A549 (cell line): ENCODE data around the gene SKOR2. TPM values are rescaled to one million over a fixed set of nuclear protein-coding genes. Genes with fewer than 3 reads are reported as not detected.

ENCODE experiments used
- ATAC-seq, 2 experiments: fragments of 200-7000 bp in 1 of 2; fragments of >200 bp in 1 of 2; cut with Nextera tagmentation in 1 of 2; cut with Tn5 transposase in 1 of 2; 3 replicates each; pipeline versions ENCODE4 v1.8.0 to v1.9.1; 2018 to 2020; ENCODE audit warnings: mild to moderate bottlenecking in 1 of 2, moderate library complexity in 1 of 2
- CTCF ChIA-PET: fragments of 300-600 bp; sonication (Branson Sonifier 250); formaldehyde crosslinking; extraction: SDS; loops from one replicate; lab custom pipeline; 2021; ENCODE audit warnings: antibody characterized with exemption, inconsistent platforms; lab: Yijun Ruan, JAX
- POLR2A ChIA-PET: fragments of 350-600 bp; formaldehyde crosslinking; extraction: SDS; loops from one replicate; lab custom pipeline; 2021; ENCODE audit warnings: antibody characterized with exemption, inconsistent platforms; lab: Yijun Ruan, JAX
- DNase-seq, 2 experiments: peaks; one replicate each; pipeline versions ENCODE4 v3.0.0 to v3.0.0-alpha.2; 2011 to 2016; ENCODE audit warnings: low read depth in 1 of 2, low spot score in 1 of 2
- FAIRE-seq: peaks from 2 replicates; lab custom pipeline; 2011; peaks lifted over from hg19 to GRCh38; lab: Jason Lieb, UNC
- H3K27ac ChIP-seq, 2 experiments: fragments of >200 bp; sonication (Bioruptor Twin); formaldehyde crosslinking; 3 replicates each; pipeline ENCODE4 v1.5.1; 2016 to 2017
- H3K4me1 ChIP-seq: fragments of >200 bp; sonication (Bioruptor Twin); formaldehyde crosslinking; 3 replicates; pipeline ENCODE4 v1.6.1; 2016
- H3K4me2 ChIP-seq: fragments of >200 bp; sonication (Bioruptor Twin); formaldehyde crosslinking; 3 replicates; pipeline ENCODE4 v1.6.1; 2016
- H3K4me3 ChIP-seq: fragments of >200 bp; sonication (Bioruptor Twin); formaldehyde crosslinking; 3 replicates; pipeline ENCODE4 v1.5.1; 2016
- H3K9me3 ChIP-seq: fragments of >200 bp; sonication (Bioruptor Twin); formaldehyde crosslinking; 3 replicates; pipeline ENCODE4 v1.6.1; 2016
- BHLHE40 ChIP-seq: IDR thresholded peaks from 2 replicates; pipeline ENCODE4 v1.6.1; 2012; ENCODE audit warnings: low read depth, low read length, inconsistent platforms
- CBX8 ChIP-seq: fragments of 200-600 bp; sonication (generic); IDR thresholded peaks from 2 replicates; pipeline ENCODE4 v1.6.1; 2016
- CEBPB ChIP-seq, 2 experiments: fragments of >200 bp in 1 of 2; sonication (Bioruptor Twin) in 1 of 2; formaldehyde crosslinking in 1 of 2; IDR thresholded peaks; 2 replicates each; pipeline ENCODE4 v1.6.1; 2012 to 2016
- CHD4 ChIP-seq: fragments of 200-600 bp; sonication (generic); IDR thresholded peaks from 2 replicates; pipeline ENCODE4 v1.6.1; 2016; ENCODE audit warnings: antibody characterized with exemption, mild to moderate bottlenecking, borderline replicate concordance
- EP300 ChIP-seq, 2 experiments: fragments of >200 bp; sonication (Bioruptor Twin); formaldehyde crosslinking; IDR thresholded peaks; 2 replicates in 1 of 2; 3 replicates in 1 of 2; pipeline ENCODE4 v1.6.1; 2016 to 2017
- HEYL ChIP-seq: fragments of 250-450 bp; sonication (Bioruptor Pico); IDR thresholded peaks from 2 replicates; pipeline ENCODE4 v1.8.0; 2021; ENCODE audit warnings: mild to moderate bottlenecking, moderate library complexity
- HOXA7 ChIP-seq: fragments of 250-450 bp; sonication (Bioruptor Pico); IDR thresholded peaks from 2 replicates; pipeline ENCODE4 v1.5.0; 2020; ENCODE audit warnings: mild to moderate bottlenecking, moderate library complexity
- HOXB5 ChIP-seq: fragments of 250-450 bp; sonication (Bioruptor Pico); IDR thresholded peaks from 2 replicates; pipeline ENCODE4 v1.5.0; 2020; ENCODE audit warnings: mild to moderate bottlenecking, moderate library complexity
- KDM1A ChIP-seq: fragments of 200-600 bp; sonication (generic); IDR thresholded peaks from 2 replicates; pipeline ENCODE4 v1.6.1; 2016; ENCODE audit warnings: low read depth, mild to moderate bottlenecking
- POLR2AphosphoS2 ChIP-seq: conservative IDR thresholded peaks from 2 replicates; pipeline ENCODE4 v1.6.1; 2012; ENCODE audit warnings: low read length, improper control_type of control experiment, inconsistent platforms
- RAD21 ChIP-seq, 2 experiments: fragments of >200 bp in 1 of 2; sonication (Bioruptor Twin) in 1 of 2; formaldehyde crosslinking in 1 of 2; IDR thresholded peaks in 1 of 2; conservative IDR thresholded peaks in 1 of 2; 2 replicates in 1 of 2; 3 replicates in 1 of 2; pipeline ENCODE4 v1.6.1; 2012 to 2018; ENCODE audit warnings: inconsistent platforms in 1 of 2
- RCOR1 ChIP-seq: fragments of 150-350 bp; IDR thresholded peaks from 2 replicates; pipeline ENCODE4 v1.6.1; 2014; ENCODE audit warnings: antibody characterized with exemption, low read length, low read depth
- RNF2 ChIP-seq: fragments of 200-600 bp; sonication (generic); IDR thresholded peaks from 2 replicates; pipeline ENCODE4 v1.6.1; 2016; ENCODE audit warnings: low read depth, mild to moderate bottlenecking, antibody characterized with exemption, moderate library complexity, borderline replicate concordance
- SREBF2 ChIP-seq: fragments of 450-650 bp; IDR thresholded peaks from 2 replicates; pipeline ENCODE4 v1.6.1; 2014; ENCODE audit warnings: mild to moderate bottlenecking, moderate library complexity
- TP53 ChIP-seq: fragments of 250-450 bp; sonication (Bioruptor Pico); IDR thresholded peaks from 2 replicates; pipeline ENCODE4 v1.5.0; 2021; ENCODE audit warnings: mild to moderate bottlenecking, moderate library complexity
- ZC3H11A ChIP-seq: fragments of 450-650 bp; IDR thresholded peaks from 2 replicates; pipeline ENCODE4 v1.6.1; 2014; ENCODE audit warnings: antibody characterized with exemption, mild to moderate bottlenecking
- ZNF302 ChIP-seq: fragments of 250-450 bp; sonication (Bioruptor Pico); IDR thresholded peaks from 2 replicates; pipeline ENCODE4 v1.9.0; 2021; ENCODE audit warnings: inconsistent platforms, mild to moderate bottlenecking, moderate library complexity
- WGBS: methylation state at CpG from one replicate; pipeline ENCODE4 v1.1.6; 2017; ENCODE audit errors: missing lambda C conversion rate; 5-methylcytosine and 5-hydroxymethylcytosine counted together
- polyA plus RNA-seq, 4 experiments: library from polyadenylated mRNA; depleted of rRNA in 3 of 4; stranded (reverse); fragments of >200 nt; fragmentation: RNase III in 1 of 4; extraction: RNeasy Plus Mini Kit Qiagen cat#74134 plus additional on column Dnase treatment in 1 of 4; gene quantifications; 2 replicates in 3 of 4; 3 replicates in 1 of 4; pipeline ENCODE4 v1.2.3, GENCODE V29; 2011 to 2017
- TF ChIP-seq, protein P1 (sequence below): IDR thresholded peaks from 2 replicates; pipeline ENCODE4 v1.6.1; 2012; ENCODE audit warnings: low read depth, borderline replicate concordance
- TF ChIP-seq, protein P2 (sequence below): fragments of >200 bp; sonication (Bioruptor Twin); formaldehyde crosslinking; IDR thresholded peaks from 2 replicates; pipeline ENCODE4 v1.6.1; 2016
- TF ChIP-seq, protein P3 (sequence below): fragments of 150-350 bp; IDR thresholded peaks from 2 replicates; pipeline ENCODE4 v1.6.1; 2014; ENCODE audit warnings: low read depth, mild to moderate bottlenecking, low read length

SKOR2 gene
- polyA plus RNA-seq, 2 of the 4 experiments (the other 2 are of a cell fraction): not detected

DNA sequence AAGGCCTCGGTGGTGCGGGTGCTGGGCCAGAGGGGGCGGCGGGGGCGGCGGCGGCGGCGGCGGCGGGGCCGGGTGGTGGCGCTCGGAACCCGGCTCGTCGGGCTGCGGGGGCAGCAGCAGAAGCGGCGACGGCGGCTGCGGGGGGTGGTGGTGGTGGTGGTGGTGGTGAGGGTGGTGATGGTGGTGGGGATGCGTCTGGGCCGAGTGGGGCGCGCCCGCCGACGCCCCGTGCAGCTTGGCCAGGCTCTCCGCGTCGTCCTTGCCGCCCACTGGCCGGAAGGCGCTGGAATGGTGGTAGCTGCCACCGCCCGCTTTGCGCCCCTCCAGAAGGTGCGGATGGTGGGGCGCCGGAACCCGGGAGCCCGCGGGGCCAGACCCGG, 4.4 kb downstream of the SKOR2 start:
- Histone ChIP-seq H3K9me3 (no peaks in the 10 kb centered on the region), H3K4me1 (no peaks in the 10 kb centered on the region), H3K4me3 (no peak overlapping the region), H3K27ac (no peak overlapping the region), H3K4me2 (no peak overlapping the region)
- FAIRE-seq (no peak), DNase-seq (no peak), ATAC-seq (no peak)
- ChIA-PET CTCF (no interaction called here), POLR2A (no interaction called here)
- 100% methylated on average over 2 of the region's 47 CpGs for WGBS
- TF ChIP-seq, protein P1, sequence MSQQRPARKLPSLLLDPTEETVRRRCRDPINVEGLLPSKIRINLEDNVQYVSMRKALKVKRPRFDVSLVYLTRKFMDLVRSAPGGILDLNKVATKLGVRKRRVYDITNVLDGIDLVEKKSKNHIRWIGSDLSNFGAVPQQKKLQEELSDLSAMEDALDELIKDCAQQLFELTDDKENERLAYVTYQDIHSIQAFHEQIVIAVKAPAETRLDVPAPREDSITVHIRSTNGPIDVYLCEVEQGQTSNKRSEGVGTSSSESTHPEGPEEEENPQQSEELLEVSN: no peak
- no peak for TF ChIP-seq RAD21 (conservative IDR thresholded peaks at IDR 0.05 in 1 of 2, IDR thresholded peaks at IDR 0.05 in 1 of 2)
- no peak for TF ChIP-seq HEYL (CRISPR knock-in tag)
- TF ChIP-seq, protein P2, sequence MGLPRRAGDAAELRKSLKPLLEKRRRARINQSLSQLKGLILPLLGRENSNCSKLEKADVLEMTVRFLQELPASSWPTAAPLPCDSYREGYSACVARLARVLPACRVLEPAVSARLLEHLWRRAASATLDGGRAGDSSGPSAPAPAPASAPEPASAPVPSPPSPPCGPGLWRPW: no peak
- no peak for TF ChIP-seq RCOR1
- TF ChIP-seq HOXA7 (CRISPR knock-in tag): no peak
- no peak for TF ChIP-seq CBX8
- TF ChIP-seq EP300 (IDR thresholded peaks at IDR 0.05): no peak
- no peak for TF ChIP-seq TP53 (CRISPR knock-in tag)
- TF ChIP-seq HOXB5 (CRISPR knock-in tag): no peak
- no peak for TF ChIP-seq ZNF302 (CRISPR knock-in tag)
- no peak for TF ChIP-seq KDM1A
- no peak for TF ChIP-seq RNF2
- TF ChIP-seq, all 56 proteins: peak for 0

DNA sequence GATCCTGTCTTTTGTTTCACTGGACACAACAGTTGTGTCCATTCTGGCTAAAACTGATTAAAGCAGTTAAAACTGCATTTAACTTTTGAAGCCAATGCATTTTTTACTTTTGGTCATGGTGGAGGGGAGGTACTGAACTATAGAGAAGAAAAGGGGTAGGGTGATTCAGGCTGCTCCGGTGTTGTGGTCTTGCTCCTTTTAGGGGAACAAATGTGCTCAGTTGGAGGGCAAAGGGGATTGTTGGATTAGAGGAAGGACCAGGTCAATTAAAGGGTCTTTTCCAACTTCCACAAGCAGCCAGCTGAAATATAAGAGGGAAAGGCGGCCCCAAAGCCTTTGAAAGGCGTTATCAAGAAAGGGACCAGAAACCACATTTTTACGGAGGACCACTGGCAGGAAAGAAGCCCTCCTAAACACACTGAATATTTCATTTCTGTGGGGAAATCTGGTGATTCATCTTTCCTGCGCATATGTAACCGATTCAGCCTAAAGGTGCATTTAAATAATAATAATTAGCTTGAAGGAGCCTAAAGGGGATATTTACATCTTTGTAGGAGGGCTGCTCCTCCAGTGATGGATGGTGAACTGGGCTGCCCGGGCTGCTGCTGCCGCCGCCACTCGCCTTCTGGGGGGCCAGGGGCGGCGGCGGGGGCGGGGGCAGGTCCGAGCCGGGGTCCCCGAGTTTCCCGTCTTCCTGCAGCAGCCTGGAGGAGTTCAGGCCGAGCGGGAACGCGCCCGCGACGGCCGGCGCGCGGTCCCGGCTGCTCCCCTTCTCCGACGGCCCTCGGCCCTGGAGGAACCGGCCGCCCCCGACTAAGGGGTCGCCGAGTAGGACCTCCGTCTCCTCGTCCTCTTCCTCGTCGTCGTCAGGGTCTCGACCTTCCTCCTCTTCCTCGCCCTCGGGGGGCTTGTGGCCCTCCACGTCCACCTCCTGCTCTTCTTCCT, 5.2 kb downstream of the SKOR2 start:
- Histone ChIP-seq H3K9me3 (no peaks in the 10 kb centered on the region), H3K4me3 (no peak overlapping the region), H3K4me1 (no peaks in the 10 kb centered on the region), H3K27ac (no peak overlapping the region), H3K4me2 (no peak overlapping the region)
- ChIA-PET CTCF (no interaction called here), POLR2A (no interaction called here)
- FAIRE-seq (no peak), ATAC-seq (no peak), DNase-seq (no peak)
- 9% methylated on average over 6 of the region's 47 CpGs for WGBS
- no peak for TF ChIP-seq CHD4

DNA sequence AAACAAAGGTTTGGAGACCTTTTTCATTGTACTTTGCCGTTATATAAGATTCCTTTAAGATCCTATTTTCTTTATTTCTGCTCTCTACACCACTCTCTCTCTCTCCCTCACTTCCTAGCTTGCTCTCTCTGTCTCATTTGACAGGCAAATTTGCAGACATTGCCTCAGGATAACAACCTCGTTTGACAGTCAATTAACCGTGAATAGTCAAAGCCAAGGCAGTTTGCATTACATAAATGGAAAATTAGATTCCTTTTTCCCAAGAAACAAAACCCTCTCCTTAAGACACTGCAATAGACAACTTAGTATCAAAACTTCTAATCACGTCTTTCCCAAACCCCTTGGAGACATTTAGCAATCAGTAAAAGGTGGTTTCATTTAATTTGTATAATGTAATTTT, 7.4 kb downstream of the SKOR2 start:
- Histone ChIP-seq H3K4me2 (no peak overlapping the region), H3K27ac (no peak overlapping the region), H3K4me1 (no peaks in the 10 kb centered on the region), H3K9me3 (no peaks in the 10 kb centered on the region), H3K4me3 (no peak overlapping the region)
- 2% methylated on average over 4 of the region's 4 CpGs for WGBS
- no peak for FAIRE-seq
- POLR2A ChIA-PET: no interaction called here
- CTCF ChIA-PET: no interaction called here
- no peak for DNase-seq
- TF ChIP-seq CEBPB (IDR thresholded peaks at IDR 0.05) (no peak), CBX8 (no peak), POLR2AphosphoS2 (no peak)
- ATAC-seq: no peak

DNA sequence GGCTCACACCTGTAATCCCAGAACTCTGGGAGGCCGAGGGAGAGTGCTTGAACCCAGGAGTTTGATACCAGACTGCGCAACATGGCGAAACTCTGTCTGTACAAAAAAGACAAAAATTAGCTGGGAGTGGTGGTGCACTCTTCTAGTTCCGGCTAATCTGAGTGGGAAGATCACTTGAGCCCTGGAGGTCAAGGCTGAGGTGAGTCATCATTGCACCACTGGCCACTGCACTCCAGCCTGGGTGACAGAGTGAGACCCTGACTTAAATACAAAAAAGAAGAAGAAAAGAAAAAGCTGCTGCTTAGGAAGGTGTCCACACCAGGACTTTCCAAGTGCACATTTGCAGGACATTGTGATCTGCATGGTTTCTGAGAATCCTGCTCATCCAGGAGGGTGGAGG, 16.4 kb downstream of the SKOR2 start:
- CTCF ChIA-PET: no interaction called here
- TF ChIP-seq ZC3H11A (no peak), BHLHE40 (no peak), SREBF2 (no peak)
- TF ChIP-seq, protein P3, sequence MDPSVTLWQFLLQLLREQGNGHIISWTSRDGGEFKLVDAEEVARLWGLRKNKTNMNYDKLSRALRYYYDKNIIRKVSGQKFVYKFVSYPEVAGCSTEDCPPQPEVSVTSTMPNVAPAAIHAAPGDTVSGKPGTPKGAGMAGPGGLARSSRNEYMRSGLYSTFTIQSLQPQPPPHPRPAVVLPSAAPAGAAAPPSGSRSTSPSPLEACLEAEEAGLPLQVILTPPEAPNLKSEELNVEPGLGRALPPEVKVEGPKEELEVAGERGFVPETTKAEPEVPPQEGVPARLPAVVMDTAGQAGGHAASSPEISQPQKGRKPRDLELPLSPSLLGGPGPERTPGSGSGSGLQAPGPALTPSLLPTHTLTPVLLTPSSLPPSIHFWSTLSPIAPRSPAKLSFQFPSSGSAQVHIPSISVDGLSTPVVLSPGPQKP: no peak
- H3K27ac ChIP-seq: no peak overlapping the region
- DNase-seq (no peak), FAIRE-seq (no peak), ATAC-seq (no peak)
- H3K4me2 ChIP-seq: no peak overlapping the region
- H3K4me3 ChIP-seq: no peak overlapping the region
- 33% methylated on average over 4 of the region's 4 CpGs for WGBS
- no peaks in the 10 kb centered on the region for H3K4me1 ChIP-seq
- no peaks in the 10 kb centered on the region for H3K9me3 ChIP-seq
- POLR2A ChIA-PET: no interaction called here
